H9 (cell line): ENCODE measurements around the gene WBP1. TPM values are rescaled to one million over a fixed set of nuclear protein-coding genes. Genes with fewer than 3 reads are reported as not detected.

Source experiments
- DNase-seq: peaks from one replicate; pipeline ENCODE4 v3.0.0-alpha.2; 2017
- H2AFZ ChIP-seq: one replicate; pipeline ENCODE4 v1.6.1; 2013; ENCODE audit warnings: mild to moderate bottlenecking, low read length, control low read depth, moderate library complexity
- H2AK5ac ChIP-seq: 2 replicates; pipeline ENCODE4 v1.6.1; 2013; ENCODE audit warnings: low read length, control low read depth, mixed read lengths; ENCODE audit not compliant: insufficient read length
- H2BK120ac ChIP-seq: one replicate; pipeline ENCODE4 v1.6.1; 2013; ENCODE audit warnings: low read depth, mild to moderate bottlenecking, low read length, control low read depth, inconsistent platforms; ENCODE audit not compliant: poor library complexity, severe bottlenecking
- H2BK12ac ChIP-seq: 2 replicates; pipeline ENCODE4 v1.6.1; 2013; ENCODE audit warnings: low read length, control low read depth, mixed read lengths, low read depth; ENCODE audit not compliant: insufficient read length
- H2BK15ac ChIP-seq: 2 replicates; pipeline ENCODE4 v1.6.1; 2013; ENCODE audit warnings: low read depth, low read length, control low read depth
- H2BK20ac ChIP-seq: one replicate; pipeline ENCODE4 v1.6.1; 2013; ENCODE audit warnings: low read depth, mild to moderate bottlenecking, low read length, control low read depth, inconsistent platforms; ENCODE audit not compliant: poor library complexity, severe bottlenecking
- H2BK5ac ChIP-seq: 2 replicates; pipeline ENCODE4 v1.6.1; 2013; ENCODE audit warnings: low read length, control low read depth, mixed read lengths; ENCODE audit not compliant: insufficient read length
- H3K14ac ChIP-seq: 2 replicates; pipeline ENCODE4 v1.6.1; 2013; ENCODE audit warnings: low read length, control low read depth; ENCODE audit not compliant: insufficient read depth
- H3K18ac ChIP-seq: 2 replicates; pipeline ENCODE4 v1.6.1; 2013; ENCODE audit warnings: low read depth, mild to moderate bottlenecking, mixed read lengths, low read length, control low read depth; ENCODE audit not compliant: insufficient read length
- H3K23ac ChIP-seq: 2 replicates; pipeline ENCODE4 v1.6.1; 2013; ENCODE audit warnings: low read length, control low read depth, mixed read lengths, low read depth; ENCODE audit not compliant: insufficient read length
- H3K23me2 ChIP-seq: 2 replicates; pipeline ENCODE4 v1.6.1; 2013; ENCODE audit warnings: low read depth, mild to moderate bottlenecking, mixed read lengths, low read length, control low read depth; ENCODE audit not compliant: insufficient read length, poor library complexity, severe bottlenecking
- H3K27ac ChIP-seq: 2 replicates; pipeline ENCODE4 v1.5.1; 2013; ENCODE audit warnings: low read length, control low read depth, mixed read lengths, low read depth; ENCODE audit not compliant: insufficient read length
- H3K27me3 ChIP-seq: 2 replicates; pipeline ENCODE4 v1.6.1; 2013; ENCODE audit warnings: low read length, control low read depth, inconsistent platforms; ENCODE audit not compliant: insufficient read depth
- H3K4ac ChIP-seq: 2 replicates; pipeline ENCODE4 v1.6.1; 2013; ENCODE audit warnings: low read depth, mild to moderate bottlenecking, control low read depth, inconsistent platforms, low read length, moderate library complexity
- H3K4me1 ChIP-seq: 2 replicates; pipeline ENCODE4 v1.6.1; 2013; ENCODE audit warnings: low read length, control low read depth, inconsistent platforms; ENCODE audit not compliant: insufficient read depth
- H3K4me2 ChIP-seq: 2 replicates; pipeline ENCODE4 v1.6.1; 2013; ENCODE audit warnings: low read length, control low read depth, mixed read lengths; ENCODE audit not compliant: insufficient read length, insufficient read depth
- H3K56ac ChIP-seq: 2 replicates; pipeline ENCODE4 v1.6.1; 2013; ENCODE audit warnings: low read depth, mild to moderate bottlenecking, mixed read lengths, low read length, control low read depth; ENCODE audit not compliant: insufficient read length
- H3K79me1 ChIP-seq: 2 replicates; pipeline ENCODE4 v1.6.1; 2013; ENCODE audit warnings: low read depth, mild to moderate bottlenecking, moderate library complexity, low read length, control low read depth, inconsistent platforms; ENCODE audit not compliant: insufficient read depth, poor library complexity, severe bottlenecking
- H3K79me2 ChIP-seq: 2 replicates; pipeline ENCODE4 v1.6.1; 2013; ENCODE audit warnings: low read length, control low read depth, inconsistent platforms; ENCODE audit not compliant: insufficient read depth
- H3K9ac ChIP-seq: 2 replicates; pipeline ENCODE4 v1.6.1; 2013; ENCODE audit warnings: low read length, control low read depth, mixed read lengths; ENCODE audit not compliant: insufficient read length; ENCODE audit errors: extremely low read depth
- H3K9me3 ChIP-seq: one replicate; pipeline ENCODE4 v1.6.1; 2013; ENCODE audit warnings: low read depth, low read length, inconsistent platforms; ENCODE audit not compliant: control insufficient read depth
- H3T11ph ChIP-seq: one replicate; pipeline ENCODE4 v1.6.1; 2013; ENCODE audit warnings: mild to moderate bottlenecking, low read length, control low read depth, inconsistent platforms
- H4K20me1 ChIP-seq: one replicate; pipeline ENCODE4 v1.6.1; 2013; ENCODE audit not compliant: control insufficient read depth, insufficient read length, insufficient read depth
- H4K5ac ChIP-seq: 2 replicates; pipeline ENCODE4 v1.6.1; 2013; ENCODE audit warnings: low read depth, mild to moderate bottlenecking, mixed read lengths, low read length, control low read depth; ENCODE audit not compliant: insufficient read length
- H4K8ac ChIP-seq: replicated peaks from 2 replicates; pipeline ENCODE4 v1.6.1; 2013; ENCODE audit warnings: low read length, control low read depth, mixed read lengths, low read depth; ENCODE audit not compliant: insufficient read length
- H4K91ac ChIP-seq: 2 replicates; pipeline ENCODE4 v1.6.1; 2013; ENCODE audit warnings: low read depth, mild to moderate bottlenecking, moderate library complexity, mixed read lengths, low read length, control low read depth; ENCODE audit not compliant: insufficient read length
- H3K27ac Mint-ChIP-seq, 3 experiments: 2 replicates in 2 of 3; 3 replicates in 1 of 3; pipeline ENCODE4 v1.8.0; 2020 to 2021; ENCODE audit warnings: mixed read lengths in 3 of 3, mild to moderate bottlenecking in 1 of 3, moderate library complexity in 1 of 3
- H3K27me3 Mint-ChIP-seq: 2 replicates; pipeline ENCODE4 v1.8.0; 2021; ENCODE audit warnings: low read depth, mild to moderate bottlenecking, moderate library complexity, mixed read lengths
- H3K36me3 Mint-ChIP-seq, 3 experiments: 2 replicates in 2 of 3; 3 replicates in 1 of 3; pipeline ENCODE4 v1.8.0; 2020 to 2021; ENCODE audit warnings: low read depth in 3 of 3, mixed read lengths in 3 of 3; ENCODE audit not compliant: insufficient read depth in 1 of 3
- H3K4me1 Mint-ChIP-seq, 2 experiments: 2 replicates each; pipeline ENCODE4 v1.8.0; 2020; ENCODE audit warnings: mixed read lengths in 2 of 2
- H3K4me3 Mint-ChIP-seq, 2 experiments: 2 replicates in 1 of 2; 3 replicates in 1 of 2; pipeline ENCODE4 v1.8.0; 2020 to 2021; ENCODE audit warnings: mild to moderate bottlenecking in 2 of 2, mixed read lengths in 2 of 2, moderate library complexity in 1 of 2
- H3K9me3 Mint-ChIP-seq, 2 experiments: 2 replicates in 1 of 2; 3 replicates in 1 of 2; pipeline ENCODE4 v1.8.0; 2020; ENCODE audit warnings: mild to moderate bottlenecking in 2 of 2, mixed read lengths in 2 of 2, moderate library complexity in 1 of 2
- CTCF ChIP-seq: fragments of 200-600 bp; sonication (generic); conservative IDR thresholded peaks from 3 replicates; pipeline ENCODE4 v1.8.0; 2021; ENCODE audit warnings: antibody characterized with exemption, mild to moderate bottlenecking
- WGBS: extraction: QIAGEN DNeasy Blood & Tissue Kit; methylation state at CpG from one replicate; pipeline ENCODE4 v1.1.7; 2013; ENCODE audit warnings: missing lambda C conversion rate, low lambda C conversion rate, mixed read lengths; ENCODE audit not compliant: insufficient read length; ENCODE audit errors: extremely low coverage; 5-methylcytosine and 5-hydroxymethylcytosine counted together
- total RNA-seq: library from RNA; stranded (reverse); gene quantifications from 2 replicates; pipeline ENCODE4 v1.2.1, GENCODE V29; 2021

The WBP1 gene
- total RNA-seq, 1 experiment from 2014 or later = 82.1 TPM

- H2BK20ac ChIP-seq = no peak overlapping the region
- no peak overlapping the region for H3K56ac ChIP-seq
- H3K23ac ChIP-seq = no peak overlapping the region
- peaks cover 11% of the 10 kb centered on the region for H3K23me2 ChIP-seq
- no peak overlapping the region for H2BK12ac ChIP-seq
- no CpG with 5 or more reads among the region's 5 CpGs for WGBS
- no peak overlapping the region for H3K9ac ChIP-seq
- H4K20me1 ChIP-seq = no peaks in the 10 kb centered on the region
- no peak overlapping the region for H3K14ac ChIP-seq
- H2AK5ac ChIP-seq = no peak overlapping the region
- peaks cover 3 to 6% of the 10 kb centered on the region in 2 experiments for H3K4me1 Mint-ChIP-seq
- H3K27me3 Mint-ChIP-seq = peaks cover 20% of the 10 kb centered on the region
- no peak overlapping the region for H3K4me2 ChIP-seq
- H3K79me2 ChIP-seq = peaks cover 4% of the 10 kb centered on the region; the same call in 1 of the 2 replicates
- no peak overlapping the region for H2BK120ac ChIP-seq
- no peak overlapping the region for H3K4ac ChIP-seq
- no peak for DNase-seq
- no peak overlapping the region for H3K18ac ChIP-seq
- H4K91ac ChIP-seq = no peak overlapping the region
- H4K8ac ChIP-seq = no peak overlapping the region
- no peak overlapping the region for H3K27ac ChIP-seq
- H3K4me1 ChIP-seq = peaks cover under 1% of the 10 kb centered on the region; the same call in 1 of the 2 replicates
- H2BK15ac ChIP-seq = no peak overlapping the region
- H3K27me3 ChIP-seq = no peaks in the 10 kb centered on the region
- H3K27ac Mint-ChIP-seq = no peak overlapping the region
- peaks cover 2% of the 10 kb centered on the region for H3K79me1 ChIP-seq
- no peak overlapping the region for H2AFZ ChIP-seq
- no peaks in the 10 kb centered on the region; a peak in 1 of 7 replicates for H3K36me3 Mint-ChIP-seq
- H3K9me3 ChIP-seq = no peaks in the 10 kb centered on the region
- no peaks in the 10 kb centered on the region; a peak in 1 of 5 replicates for H3K9me3 Mint-ChIP-seq
- no peak for TF ChIP-seq CTCF
- no peak overlapping the region for H2BK5ac ChIP-seq
- H3K4me3 Mint-ChIP-seq = no peak overlapping the region; a peak in 1 of 5 replicates
- no peak overlapping the region for H3T11ph ChIP-seq
- no peak overlapping the region for H4K5ac ChIP-seq
Observed at GRCh38 chr2:74444498-74445318, 13.5 kb upstream of the WBP1 start.
